H9 (cell line): ENCODE results near the gene FARS2. TPM values are rescaled to one million over a fixed set of nuclear protein-coding genes. Genes with fewer than 3 reads are reported as not detected.

Experiments used
- DNase-seq: peaks from one replicate; pipeline ENCODE4 v3.0.0-alpha.2; 2017
- H2AFZ ChIP-seq: one replicate; pipeline ENCODE4 v1.6.1; 2013; ENCODE audit warnings: mild to moderate bottlenecking, low read length, control low read depth, moderate library complexity
- H2AK5ac ChIP-seq: 2 replicates; pipeline ENCODE4 v1.6.1; 2013; ENCODE audit warnings: low read length, control low read depth, mixed read lengths; ENCODE audit not compliant: insufficient read length
- H2BK120ac ChIP-seq: one replicate; pipeline ENCODE4 v1.6.1; 2013; ENCODE audit warnings: low read depth, mild to moderate bottlenecking, low read length, control low read depth, inconsistent platforms; ENCODE audit not compliant: poor library complexity, severe bottlenecking
- H2BK12ac ChIP-seq: 2 replicates; pipeline ENCODE4 v1.6.1; 2013; ENCODE audit warnings: low read length, control low read depth, mixed read lengths, low read depth; ENCODE audit not compliant: insufficient read length
- H2BK15ac ChIP-seq: 2 replicates; pipeline ENCODE4 v1.6.1; 2013; ENCODE audit warnings: low read depth, low read length, control low read depth
- H2BK20ac ChIP-seq: one replicate; pipeline ENCODE4 v1.6.1; 2013; ENCODE audit warnings: low read depth, mild to moderate bottlenecking, low read length, control low read depth, inconsistent platforms; ENCODE audit not compliant: poor library complexity, severe bottlenecking
- H2BK5ac ChIP-seq: 2 replicates; pipeline ENCODE4 v1.6.1; 2013; ENCODE audit warnings: low read length, control low read depth, mixed read lengths; ENCODE audit not compliant: insufficient read length
- H3K14ac ChIP-seq: 2 replicates; pipeline ENCODE4 v1.6.1; 2013; ENCODE audit warnings: low read length, control low read depth; ENCODE audit not compliant: insufficient read depth
- H3K18ac ChIP-seq: 2 replicates; pipeline ENCODE4 v1.6.1; 2013; ENCODE audit warnings: low read depth, mild to moderate bottlenecking, mixed read lengths, low read length, control low read depth; ENCODE audit not compliant: insufficient read length
- H3K23ac ChIP-seq: 2 replicates; pipeline ENCODE4 v1.6.1; 2013; ENCODE audit warnings: low read length, control low read depth, mixed read lengths, low read depth; ENCODE audit not compliant: insufficient read length
- H3K23me2 ChIP-seq: 2 replicates; pipeline ENCODE4 v1.6.1; 2013; ENCODE audit warnings: low read depth, mild to moderate bottlenecking, mixed read lengths, low read length, control low read depth; ENCODE audit not compliant: insufficient read length, poor library complexity, severe bottlenecking
- H3K27ac ChIP-seq: 2 replicates; pipeline ENCODE4 v1.5.1; 2013; ENCODE audit warnings: low read length, control low read depth, mixed read lengths, low read depth; ENCODE audit not compliant: insufficient read length
- H3K27me3 ChIP-seq: 2 replicates; pipeline ENCODE4 v1.6.1; 2013; ENCODE audit warnings: low read length, control low read depth, inconsistent platforms; ENCODE audit not compliant: insufficient read depth
- H3K4ac ChIP-seq: 2 replicates; pipeline ENCODE4 v1.6.1; 2013; ENCODE audit warnings: low read depth, mild to moderate bottlenecking, control low read depth, inconsistent platforms, low read length, moderate library complexity
- H3K4me1 ChIP-seq: 2 replicates; pipeline ENCODE4 v1.6.1; 2013; ENCODE audit warnings: low read length, control low read depth, inconsistent platforms; ENCODE audit not compliant: insufficient read depth
- H3K4me2 ChIP-seq: 2 replicates; pipeline ENCODE4 v1.6.1; 2013; ENCODE audit warnings: low read length, control low read depth, mixed read lengths; ENCODE audit not compliant: insufficient read length, insufficient read depth
- H3K56ac ChIP-seq: 2 replicates; pipeline ENCODE4 v1.6.1; 2013; ENCODE audit warnings: low read depth, mild to moderate bottlenecking, mixed read lengths, low read length, control low read depth; ENCODE audit not compliant: insufficient read length
- H3K79me1 ChIP-seq: 2 replicates; pipeline ENCODE4 v1.6.1; 2013; ENCODE audit warnings: low read depth, mild to moderate bottlenecking, moderate library complexity, low read length, control low read depth, inconsistent platforms; ENCODE audit not compliant: insufficient read depth, poor library complexity, severe bottlenecking
- H3K79me2 ChIP-seq: 2 replicates; pipeline ENCODE4 v1.6.1; 2013; ENCODE audit warnings: low read length, control low read depth, inconsistent platforms; ENCODE audit not compliant: insufficient read depth
- H3K9ac ChIP-seq: 2 replicates; pipeline ENCODE4 v1.6.1; 2013; ENCODE audit warnings: low read length, control low read depth, mixed read lengths; ENCODE audit not compliant: insufficient read length; ENCODE audit errors: extremely low read depth
- H3K9me3 ChIP-seq: one replicate; pipeline ENCODE4 v1.6.1; 2013; ENCODE audit warnings: low read depth, low read length, inconsistent platforms; ENCODE audit not compliant: control insufficient read depth
- H3T11ph ChIP-seq: one replicate; pipeline ENCODE4 v1.6.1; 2013; ENCODE audit warnings: mild to moderate bottlenecking, low read length, control low read depth, inconsistent platforms
- H4K20me1 ChIP-seq: one replicate; pipeline ENCODE4 v1.6.1; 2013; ENCODE audit not compliant: control insufficient read depth, insufficient read length, insufficient read depth
- H4K5ac ChIP-seq: 2 replicates; pipeline ENCODE4 v1.6.1; 2013; ENCODE audit warnings: low read depth, mild to moderate bottlenecking, mixed read lengths, low read length, control low read depth; ENCODE audit not compliant: insufficient read length
- H4K8ac ChIP-seq: replicated peaks from 2 replicates; pipeline ENCODE4 v1.6.1; 2013; ENCODE audit warnings: low read length, control low read depth, mixed read lengths, low read depth; ENCODE audit not compliant: insufficient read length
- H4K91ac ChIP-seq: 2 replicates; pipeline ENCODE4 v1.6.1; 2013; ENCODE audit warnings: low read depth, mild to moderate bottlenecking, moderate library complexity, mixed read lengths, low read length, control low read depth; ENCODE audit not compliant: insufficient read length
- H3K27ac Mint-ChIP-seq, 3 experiments: 2 replicates in 2 of 3; 3 replicates in 1 of 3; pipeline ENCODE4 v1.8.0; 2020 to 2021; ENCODE audit warnings: mixed read lengths in 3 of 3, mild to moderate bottlenecking in 1 of 3, moderate library complexity in 1 of 3
- H3K27me3 Mint-ChIP-seq: 2 replicates; pipeline ENCODE4 v1.8.0; 2021; ENCODE audit warnings: low read depth, mild to moderate bottlenecking, moderate library complexity, mixed read lengths
- H3K36me3 Mint-ChIP-seq, 3 experiments: 2 replicates in 2 of 3; 3 replicates in 1 of 3; pipeline ENCODE4 v1.8.0; 2020 to 2021; ENCODE audit warnings: low read depth in 3 of 3, mixed read lengths in 3 of 3; ENCODE audit not compliant: insufficient read depth in 1 of 3
- H3K4me1 Mint-ChIP-seq, 2 experiments: 2 replicates each; pipeline ENCODE4 v1.8.0; 2020; ENCODE audit warnings: mixed read lengths in 2 of 2
- H3K4me3 Mint-ChIP-seq, 2 experiments: 2 replicates in 1 of 2; 3 replicates in 1 of 2; pipeline ENCODE4 v1.8.0; 2020 to 2021; ENCODE audit warnings: mild to moderate bottlenecking in 2 of 2, mixed read lengths in 2 of 2, moderate library complexity in 1 of 2
- H3K9me3 Mint-ChIP-seq, 2 experiments: 2 replicates in 1 of 2; 3 replicates in 1 of 2; pipeline ENCODE4 v1.8.0; 2020; ENCODE audit warnings: mild to moderate bottlenecking in 2 of 2, mixed read lengths in 2 of 2, moderate library complexity in 1 of 2
- WGBS: extraction: QIAGEN DNeasy Blood & Tissue Kit; methylation state at CpG from one replicate; pipeline ENCODE4 v1.1.7; 2013; ENCODE audit warnings: missing lambda C conversion rate, low lambda C conversion rate, mixed read lengths; ENCODE audit not compliant: insufficient read length; ENCODE audit errors: extremely low coverage; 5-methylcytosine and 5-hydroxymethylcytosine counted together
- total RNA-seq: library from RNA; stranded (reverse); gene quantifications from 2 replicates; pipeline ENCODE4 v1.2.1, GENCODE V29; 2021
- TF ChIP-seq, protein P1 (sequence below): fragments of 200-600 bp; sonication (generic); conservative IDR thresholded peaks from 3 replicates; pipeline ENCODE4 v1.8.0; 2021; ENCODE audit warnings: antibody characterized with exemption, mild to moderate bottlenecking

Gene FARS2
- total RNA-seq, 1 experiment from 2014 or later, result 8.5 TPM

DNA sequence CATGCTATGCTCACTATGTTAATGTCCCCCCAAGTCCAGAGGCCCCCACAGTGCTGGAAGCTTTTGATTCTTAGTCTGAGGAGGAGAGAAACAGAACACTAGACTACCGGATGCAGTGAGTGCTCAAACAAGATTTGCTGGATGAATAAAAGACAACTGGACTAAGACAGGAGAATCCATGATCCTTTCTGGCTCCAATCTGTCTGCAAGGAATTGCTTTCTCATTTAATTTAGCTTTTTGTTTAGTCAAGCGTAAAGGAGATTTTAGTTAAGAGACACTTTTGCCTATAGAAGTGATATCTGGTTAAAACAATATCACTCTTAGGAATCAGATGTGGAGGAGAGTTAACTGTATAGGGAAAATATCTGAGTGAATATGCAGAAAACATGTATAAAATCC lies 14.1 kb upstream of the FARS2 start:
- H3K79me2 ChIP-seq, result no peaks in the 10 kb centered on the region
- no CpG with 5 or more reads among the region's 2 CpGs for WGBS

More for the DNA sequence above, 14.1 kb upstream of the FARS2 start:
- Mint-ChIP-seq H3K4me1 (peaks cover 6% of the 10 kb centered on the region in 2 experiments), H3K4me3 (no peak overlapping the region), H3K27ac (no peak overlapping the region), H3K27me3 (no peaks in the 10 kb centered on the region), H3K36me3 (peaks cover 10 to 15% (median 13%) of the 10 kb centered on the region in 3 experiments), H3K9me3 (peaks cover 0 to 4% of the 10 kb centered on the region in 2 experiments; a peak in 2 of 5 replicates)
- no peaks in the 10 kb centered on the region for H3K4me1 ChIP-seq
- DNase-seq, result no peak
- H2BK15ac ChIP-seq, result no peak overlapping the region
- peaks cover 6% of the 10 kb centered on the region for H3K79me1 ChIP-seq
- no peak overlapping the region for H2BK5ac ChIP-seq
- no peak overlapping the region for H3K23ac ChIP-seq
- H3K9ac ChIP-seq, result no peak overlapping the region
- H3K9me3 ChIP-seq, result no peaks in the 10 kb centered on the region
- H3K56ac ChIP-seq, result no peak overlapping the region
- H4K8ac ChIP-seq, result no peak overlapping the region
- no peaks in the 10 kb centered on the region for H3K27me3 ChIP-seq
- TF ChIP-seq, protein P1, sequence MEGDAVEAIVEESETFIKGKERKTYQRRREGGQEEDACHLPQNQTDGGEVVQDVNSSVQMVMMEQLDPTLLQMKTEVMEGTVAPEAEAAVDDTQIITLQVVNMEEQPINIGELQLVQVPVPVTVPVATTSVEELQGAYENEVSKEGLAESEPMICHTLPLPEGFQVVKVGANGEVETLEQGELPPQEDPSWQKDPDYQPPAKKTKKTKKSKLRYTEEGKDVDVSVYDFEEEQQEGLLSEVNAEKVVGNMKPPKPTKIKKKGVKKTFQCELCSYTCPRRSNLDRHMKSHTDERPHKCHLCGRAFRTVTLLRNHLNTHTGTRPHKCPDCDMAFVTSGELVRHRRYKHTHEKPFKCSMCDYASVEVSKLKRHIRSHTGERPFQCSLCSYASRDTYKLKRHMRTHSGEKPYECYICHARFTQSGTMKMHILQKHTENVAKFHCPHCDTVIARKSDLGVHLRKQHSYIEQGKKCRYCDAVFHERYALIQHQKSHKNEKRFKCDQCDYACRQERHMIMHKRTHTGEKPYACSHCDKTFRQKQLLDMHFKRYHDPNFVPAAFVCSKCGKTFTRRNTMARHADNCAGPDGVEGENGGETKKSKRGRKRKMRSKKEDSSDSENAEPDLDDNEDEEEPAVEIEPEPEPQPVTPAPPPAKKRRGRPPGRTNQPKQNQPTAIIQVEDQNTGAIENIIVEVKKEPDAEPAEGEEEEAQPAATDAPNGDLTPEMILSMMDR, result no peak
- H3K4ac ChIP-seq, result no peak overlapping the region
- H4K5ac ChIP-seq, result no peak overlapping the region
- H2BK12ac ChIP-seq, result no peak overlapping the region
- H2BK20ac ChIP-seq, result no peak overlapping the region
- no peak overlapping the region for H2AFZ ChIP-seq
- no peak overlapping the region for H3K4me2 ChIP-seq
- H2AK5ac ChIP-seq, result no peak overlapping the region
- no peak overlapping the region for H4K91ac ChIP-seq
- H3K27ac ChIP-seq, result no peak overlapping the region
- no peak overlapping the region for H3T11ph ChIP-seq
- H4K20me1 ChIP-seq, result peaks cover 3% of the 10 kb centered on the region
- no peaks in the 10 kb centered on the region for H3K23me2 ChIP-seq
- no peak overlapping the region for H3K14ac ChIP-seq
- H2BK120ac ChIP-seq, result no peak overlapping the region
- no peak overlapping the region for H3K18ac ChIP-seq
